HFF-Myc (cell line): ENCODE data around the gene MELTF.

ENCODE experiments used
- DNase-seq: peaks from one replicate; pipeline ENCODE4 v3.0.0-alpha.2; 2011; ENCODE audit warnings: low read depth; ENCODE audit errors: extremely low read depth
- H3K4me3 ChIP-seq: replicated peaks from 2 replicates; pipeline ENCODE4 v1.5.1; 2011; ENCODE audit warnings: low read depth, mild to moderate bottlenecking, control low read depth, low read length
- CTCF ChIP-seq: IDR thresholded peaks from 2 replicates; pipeline ENCODE4 v1.5.1; 2012; ENCODE audit warnings: mild to moderate bottlenecking, low read depth, low read length, control low read depth; ENCODE audit errors: missing control alignments

MELTF gene

GRCh38 chr3:197009532-197010019 lies 20.0 kb downstream of the MELTF start:
- H3K4me3 ChIP-seq = no peak overlapping the region
- no peak for DNase-seq
- TF ChIP-seq CTCF = no peak

- no peak overlapping the region for H3K4me3 ChIP-seq
- DNase-seq = no peak
- TF ChIP-seq CTCF = no peak
These were observed 21.0 kb downstream of the MELTF start for GRCh38 chr3:197008436-197009209.

- no peak for TF ChIP-seq CTCF
- no peak overlapping the region for H3K4me3 ChIP-seq
- no peak for DNase-seq
These were observed 21.7 kb downstream of the MELTF start for GRCh38 chr3:197007953-197008352.

- H3K4me3 ChIP-seq = no peak overlapping the region
- no peak for DNase-seq
- no peak for TF ChIP-seq CTCF
These were observed 22.2 kb downstream of the MELTF start for GRCh38 chr3:197007296-197007940.

- no peak for TF ChIP-seq CTCF
- no peak for DNase-seq
- no peak overlapping the region for H3K4me3 ChIP-seq
These were observed 22.8 kb downstream of the MELTF start for GRCh38 chr3:197006860-197007259.

GRCh38 chr3:197006446-197006845 lies 23.2 kb downstream of the MELTF start:
- TF ChIP-seq CTCF = no peak
- DNase-seq = no peak
- H3K4me3 ChIP-seq = no peak overlapping the region
